ENCODE measurements around the gene ANO10. TPM values are rescaled to one million over a fixed set of nuclear protein-coding genes. Genes with fewer than 3 reads are reported as not detected.

The ANO10 gene
- total and polyA plus RNA-seq, 7 donors, result 9.0 to 30.5 (median 16.8) TPM

DNA sequence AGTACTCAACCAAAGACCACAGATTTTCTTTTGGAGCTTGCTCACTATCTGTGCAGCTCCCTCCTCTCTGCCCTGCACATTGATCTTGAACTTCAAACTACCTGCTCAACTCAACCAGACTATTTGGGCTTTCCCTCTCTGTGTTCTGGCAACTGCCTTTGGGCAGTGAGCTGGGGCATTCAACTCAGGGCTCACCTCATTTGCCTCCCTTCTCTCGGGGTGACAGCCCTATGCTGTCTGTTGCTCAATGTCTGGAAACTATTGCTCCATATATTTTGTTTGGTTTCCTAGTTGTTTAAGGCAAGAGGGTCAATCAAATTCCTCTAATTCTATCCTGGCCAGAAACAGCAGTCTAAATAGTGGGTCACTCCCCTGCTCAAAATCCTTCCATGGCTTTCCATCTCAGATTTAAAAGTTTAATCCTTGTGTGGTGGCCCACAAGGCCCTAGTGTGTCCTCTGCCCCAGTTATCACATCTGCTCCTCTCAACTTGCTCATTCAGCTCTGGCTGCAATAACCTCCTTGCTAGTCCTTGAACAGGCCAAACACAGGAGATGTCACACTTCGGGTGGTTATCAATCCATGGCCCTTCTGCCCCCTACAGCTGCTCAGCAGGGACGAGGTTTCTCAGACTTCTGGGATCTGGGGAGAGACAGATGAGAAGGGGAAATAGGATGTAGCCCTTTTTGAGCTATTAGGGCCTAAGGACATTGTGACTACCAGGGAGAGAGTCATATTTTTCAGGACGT is 267.7 kb downstream of the ANO10 start:
- intact Hi-C loops (cut with DNase I), result no loop called here
- H3K27me3 ChIP-seq, result no peaks in the 10 kb centered on the region
- peaks cover 18 to 23% (median 20%) of the 10 kb centered on the region in 4 donors for H3K9me3 ChIP-seq
- WGBS, 2 donors, result 95% methylated on average over 4 of the region's 4 CpGs
- TF ChIP-seq, protein P1, sequence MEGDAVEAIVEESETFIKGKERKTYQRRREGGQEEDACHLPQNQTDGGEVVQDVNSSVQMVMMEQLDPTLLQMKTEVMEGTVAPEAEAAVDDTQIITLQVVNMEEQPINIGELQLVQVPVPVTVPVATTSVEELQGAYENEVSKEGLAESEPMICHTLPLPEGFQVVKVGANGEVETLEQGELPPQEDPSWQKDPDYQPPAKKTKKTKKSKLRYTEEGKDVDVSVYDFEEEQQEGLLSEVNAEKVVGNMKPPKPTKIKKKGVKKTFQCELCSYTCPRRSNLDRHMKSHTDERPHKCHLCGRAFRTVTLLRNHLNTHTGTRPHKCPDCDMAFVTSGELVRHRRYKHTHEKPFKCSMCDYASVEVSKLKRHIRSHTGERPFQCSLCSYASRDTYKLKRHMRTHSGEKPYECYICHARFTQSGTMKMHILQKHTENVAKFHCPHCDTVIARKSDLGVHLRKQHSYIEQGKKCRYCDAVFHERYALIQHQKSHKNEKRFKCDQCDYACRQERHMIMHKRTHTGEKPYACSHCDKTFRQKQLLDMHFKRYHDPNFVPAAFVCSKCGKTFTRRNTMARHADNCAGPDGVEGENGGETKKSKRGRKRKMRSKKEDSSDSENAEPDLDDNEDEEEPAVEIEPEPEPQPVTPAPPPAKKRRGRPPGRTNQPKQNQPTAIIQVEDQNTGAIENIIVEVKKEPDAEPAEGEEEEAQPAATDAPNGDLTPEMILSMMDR (IDR thresholded peaks at IDR 0.05), result no peak
- TF ChIP-seq POLR2A (IDR thresholded peaks at IDR 0.05) (no peak), EP300 (IDR thresholded peaks at IDR 0.05) (no peak), POLR2AphosphoS5 (IDR thresholded peaks at IDR 0.05) (no peak)
- H3K27ac ChIP-seq, result no peak overlapping the region
- peaks cover 0 to 36% (median 11%) of the 10 kb centered on the region in 4 donors for H3K36me3 ChIP-seq
- no peak overlapping the region for H3K4me3 ChIP-seq
- DNase-seq, result no peak
- no peaks in the 10 kb centered on the region for H3K4me1 ChIP-seq

DNA sequence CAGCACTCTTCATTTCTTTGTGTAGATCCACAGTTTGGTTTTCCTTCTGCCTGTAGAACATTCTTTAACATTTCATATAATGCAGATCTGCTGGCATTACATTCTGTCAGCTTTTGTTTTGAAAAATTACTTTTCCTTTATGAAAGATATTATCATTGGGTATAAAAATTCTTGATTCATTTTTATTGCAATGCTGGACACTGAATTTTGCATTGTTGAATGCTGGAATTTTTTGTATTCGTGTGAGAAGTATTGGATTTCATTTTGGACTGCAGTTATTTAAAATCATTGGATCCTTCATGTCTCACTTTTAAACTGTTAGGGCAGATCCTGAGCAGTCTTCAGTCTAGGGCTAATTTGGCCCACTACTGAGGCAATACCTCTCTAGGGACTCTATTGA is 268.4 kb downstream of the ANO10 start:
- WGBS, 2 donors, result 97 to 100% methylated on average over 1 of the region's 1 CpG
- intact Hi-C loops (cut with DNase I), result no loop called here
- TF ChIP-seq POLR2A (IDR thresholded peaks at IDR 0.05) (no peak), EP300 (IDR thresholded peaks at IDR 0.05) (no peak), POLR2AphosphoS5 (IDR thresholded peaks at IDR 0.05) (no peak)
- TF ChIP-seq, protein P1 (IDR thresholded peaks at IDR 0.05), result no peak
- Histone ChIP-seq H3K36me3 (peaks cover 2 to 43% (median 14%) of the 10 kb centered on the region in 4 donors), H3K4me3 (no peak overlapping the region), H3K27ac (no peak overlapping the region), H3K4me1 (no peaks in the 10 kb centered on the region), H3K9me3 (peaks cover 18 to 23% (median 20%) of the 10 kb centered on the region in 4 donors), H3K27me3 (no peaks in the 10 kb centered on the region)
- no peak for DNase-seq

DNA sequence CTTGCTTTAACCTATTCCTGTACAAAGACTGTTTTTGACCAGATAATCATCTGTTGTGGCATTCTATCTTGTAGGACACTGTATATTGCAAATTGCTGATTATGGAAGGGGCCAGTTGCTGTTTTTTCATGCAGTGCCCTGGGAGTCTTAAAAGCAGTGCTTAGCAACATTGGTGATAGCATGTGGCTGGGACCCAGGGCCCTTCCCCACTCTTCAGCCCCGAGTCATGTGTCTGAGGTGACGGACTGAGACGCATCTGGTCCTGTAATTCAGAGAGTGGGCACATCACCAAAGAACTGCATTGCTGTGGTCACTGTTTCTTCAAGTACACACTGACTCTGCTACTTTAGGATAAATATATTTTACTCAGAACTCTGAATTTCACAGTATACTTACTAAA is 272.1 kb downstream of the ANO10 start:
- WGBS, 2 donors, result 91 to 95% methylated on average over 3 of the region's 3 CpGs
- H3K36me3 ChIP-seq, result peaks cover 18 to 74% (median 30%) of the 10 kb centered on the region in 4 donors

DNA sequence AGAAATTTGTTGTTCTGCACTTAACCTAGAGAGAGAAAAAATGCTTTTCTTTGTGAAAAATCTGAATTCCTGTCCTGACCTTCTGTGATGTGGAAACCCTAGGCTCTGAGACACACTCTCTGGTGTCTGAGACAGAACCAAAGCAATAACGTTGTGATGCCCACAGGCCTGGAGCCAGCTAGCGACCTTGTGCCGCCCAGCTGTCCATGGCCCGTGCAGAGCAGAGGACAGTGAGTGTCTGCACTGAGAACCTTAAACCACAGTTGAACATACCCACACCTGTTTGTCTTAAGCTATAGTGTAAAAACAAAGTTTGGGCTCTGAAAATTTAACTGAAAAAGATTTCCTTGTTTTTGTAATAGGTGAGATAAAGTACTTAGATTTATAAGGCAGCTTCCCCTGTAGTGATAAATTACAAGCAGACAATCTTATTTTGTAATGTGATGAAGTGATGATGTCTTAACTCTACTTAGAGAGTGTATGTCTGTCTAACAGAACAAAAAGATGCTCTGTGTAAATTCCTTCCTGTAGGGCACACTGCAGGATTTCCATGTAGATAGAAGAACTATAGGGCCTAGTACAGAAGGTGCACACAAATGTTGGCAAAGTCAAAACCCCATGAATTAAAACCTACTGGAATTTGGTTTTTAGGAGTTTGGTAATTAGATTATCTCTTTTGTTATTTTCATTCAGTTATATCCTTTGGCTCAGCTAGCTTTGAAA is 272.8 kb downstream of the ANO10 start:
- Histone ChIP-seq H3K4me3 (no peak overlapping the region), H3K27ac (no peak overlapping the region), H3K9me3 (peaks cover 2 to 16% (median 10%) of the 10 kb centered on the region in 4 donors), H3K27me3 (no peaks in the 10 kb centered on the region), H3K4me1 (peaks cover 0 to 14% (median 6%) of the 10 kb centered on the region in 4 donors), H3K36me3 (peaks cover 18 to 77% (median 31%) of the 10 kb centered on the region in 4 donors)
- WGBS, 2 donors, result 81 to 86% methylated on average over 4 of the region's 4 CpGs
- no peak for DNase-seq
- TF ChIP-seq POLR2A (IDR thresholded peaks at IDR 0.05) (no peak), EP300 (IDR thresholded peaks at IDR 0.05) (no peak), POLR2AphosphoS5 (IDR thresholded peaks at IDR 0.05) (no peak)
- TF ChIP-seq, protein P1 (IDR thresholded peaks at IDR 0.05), result no peak
- intact Hi-C loops (cut with DNase I), result no loop called here

More for the DNA sequence above, 272.1 kb downstream of the ANO10 start:
- intact Hi-C loops (cut with DNase I), result no loop called here
- DNase-seq, result no peak
- Histone ChIP-seq H3K9me3 (peaks cover 9 to 18% (median 11%) of the 10 kb centered on the region in 4 donors), H3K4me1 (peaks cover 0 to 7% (median 3%) of the 10 kb centered on the region in 4 donors), H3K4me3 (no peak overlapping the region), H3K27ac (no peak overlapping the region), H3K27me3 (no peaks in the 10 kb centered on the region)
- no peak for TF ChIP-seq EP300 (IDR thresholded peaks at IDR 0.05)
- TF ChIP-seq, protein P1 (IDR thresholded peaks at IDR 0.05), result no peak
